Measurements from ENCODE around the gene PRTFDC1.
"Not testable (repeated sequence)": the region's sequence is repeated elsewhere in the genome, so short reads cannot be mapped to it uniquely, and the experiment has no call there.

The PRTFDC1 gene

DNA sequence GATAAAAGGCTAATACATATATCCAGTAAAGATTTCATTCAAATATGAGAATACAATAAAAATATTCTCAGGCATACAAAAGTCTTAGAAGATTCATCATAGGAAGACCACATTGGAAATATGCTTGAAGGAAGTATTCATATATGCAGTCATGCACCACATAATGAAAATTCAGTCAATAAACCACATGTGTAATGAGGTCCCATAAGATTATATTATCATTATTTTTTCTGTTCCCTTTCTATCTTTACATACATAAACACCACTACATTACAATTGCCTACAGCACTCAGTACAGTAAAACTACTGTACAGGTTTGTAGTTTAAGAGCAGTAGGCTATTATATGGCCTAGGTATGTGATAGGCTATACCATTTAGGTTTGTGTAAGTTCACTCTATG is 111.6 kb downstream of the PRTFDC1 start:
- DNase-seq, result no peak

DNA sequence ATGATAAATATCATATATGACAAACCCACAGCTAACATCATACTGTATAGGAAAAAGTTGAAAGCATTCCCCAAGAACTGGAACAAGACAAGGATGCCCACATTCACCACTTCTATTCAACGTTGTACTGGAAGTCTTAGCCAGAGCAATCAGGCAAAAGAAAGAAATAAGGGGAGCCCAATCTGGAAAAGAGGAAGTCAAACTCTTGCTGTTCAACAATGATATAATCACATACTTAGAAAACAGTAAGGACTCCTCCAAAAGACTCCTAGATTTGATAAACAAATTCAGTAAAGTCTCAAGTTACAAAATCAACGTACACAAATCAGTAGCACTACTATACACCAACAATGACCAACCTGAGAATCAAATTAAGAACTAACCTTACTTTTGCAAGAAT is 114.6 kb downstream of the PRTFDC1 start:
- DNase-seq, result not testable (repeated sequence)

DNA sequence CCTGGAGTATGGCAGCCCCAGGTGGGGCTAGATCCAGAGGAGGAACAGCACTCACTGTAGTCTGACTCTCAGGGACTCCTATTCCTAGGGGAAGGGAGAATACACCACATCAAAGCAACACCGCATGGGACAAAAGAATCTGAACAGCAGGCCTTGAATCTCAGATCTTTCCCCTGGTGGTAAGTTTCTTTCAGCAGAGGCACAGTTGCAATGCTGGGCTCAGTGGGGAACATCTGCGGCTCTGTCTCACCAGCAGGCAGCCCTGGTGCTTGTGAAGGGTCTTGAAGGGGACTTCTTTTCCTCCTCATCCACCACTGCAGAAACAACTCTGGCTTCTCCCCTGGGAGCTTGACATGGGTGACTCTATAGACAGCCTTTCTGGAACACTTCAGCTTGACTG is 117.5 kb downstream of the PRTFDC1 start:
- DNase-seq, result no peak

DNA sequence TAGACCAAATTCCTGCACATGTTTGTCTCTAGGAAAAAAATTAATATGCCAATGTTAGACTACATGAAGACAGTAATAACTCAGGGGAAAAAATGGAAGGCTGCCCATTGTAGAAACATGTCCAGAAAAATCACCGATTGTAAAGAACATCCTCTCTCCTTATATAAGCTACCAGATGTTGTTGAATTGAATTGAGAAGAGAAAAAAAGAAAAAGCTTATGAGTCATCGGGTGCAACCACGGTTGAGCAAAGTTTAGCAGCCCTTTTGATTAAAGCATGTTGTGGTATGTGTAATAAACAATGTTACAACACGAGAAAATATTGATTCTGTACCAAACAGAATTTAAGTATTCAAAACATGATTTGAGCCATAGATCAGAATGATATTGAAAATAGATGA is 126.4 kb downstream of the PRTFDC1 start:
- DNase-seq, result no peak

DNA sequence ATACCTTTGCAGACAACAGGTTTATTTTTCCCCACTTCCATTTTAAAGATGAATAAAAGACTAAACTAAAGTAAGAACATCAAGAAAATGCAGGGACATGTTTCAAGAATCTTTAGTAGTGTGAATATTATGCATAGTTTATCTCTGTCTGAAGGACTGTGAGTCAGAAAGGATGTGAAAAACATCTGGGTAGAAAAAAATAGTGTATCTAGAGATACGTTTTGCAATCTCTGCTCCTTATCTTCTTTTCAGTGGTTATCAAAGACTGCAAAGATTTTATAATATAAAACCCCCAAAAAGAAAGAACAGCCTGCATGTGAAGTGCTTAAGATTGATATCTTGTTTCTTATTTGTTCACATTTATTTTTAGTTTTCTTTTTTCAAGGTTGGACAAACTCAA is 126.9 kb downstream of the PRTFDC1 start:
- DNase-seq, result no peak

DNA sequence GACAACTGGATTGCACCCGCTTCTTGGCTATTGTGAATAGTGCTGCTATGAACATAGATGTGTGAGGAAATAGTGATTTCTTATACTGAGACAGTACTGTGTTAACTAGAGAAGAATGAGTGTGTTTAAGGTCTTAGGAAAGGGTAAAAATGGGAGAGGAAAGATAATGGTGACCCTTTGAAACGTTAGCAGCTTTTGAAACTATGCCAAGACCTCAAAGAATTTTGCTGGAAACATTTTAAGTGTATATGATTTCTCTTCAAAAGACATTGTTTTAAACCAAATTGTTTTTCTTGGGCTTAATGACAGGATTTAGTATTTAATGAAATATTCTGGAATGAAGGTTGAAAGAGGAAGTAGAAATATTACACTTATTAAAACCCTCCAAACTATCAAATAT is 127.9 kb downstream of the PRTFDC1 start:
- no peak for DNase-seq

DNA sequence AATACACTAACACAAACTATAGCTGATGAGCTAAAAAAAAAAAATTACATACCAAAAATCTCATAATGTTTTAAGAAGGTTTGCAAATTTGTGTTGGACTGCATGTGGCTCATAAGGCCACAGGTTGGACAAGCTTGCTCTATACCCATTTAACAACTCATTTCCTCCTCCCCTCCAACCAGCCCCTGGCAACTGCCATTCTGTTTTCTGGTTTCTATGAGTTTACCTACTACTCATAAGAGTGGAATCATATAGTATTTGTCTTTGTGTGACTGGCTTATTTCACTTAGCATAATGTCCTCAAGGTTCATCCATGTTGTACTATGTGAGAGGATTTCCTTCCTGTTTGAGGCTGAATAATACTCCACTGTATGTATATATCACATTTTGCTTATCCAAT is 128.3 kb downstream of the PRTFDC1 start:
- no peak for DNase-seq

DNA sequence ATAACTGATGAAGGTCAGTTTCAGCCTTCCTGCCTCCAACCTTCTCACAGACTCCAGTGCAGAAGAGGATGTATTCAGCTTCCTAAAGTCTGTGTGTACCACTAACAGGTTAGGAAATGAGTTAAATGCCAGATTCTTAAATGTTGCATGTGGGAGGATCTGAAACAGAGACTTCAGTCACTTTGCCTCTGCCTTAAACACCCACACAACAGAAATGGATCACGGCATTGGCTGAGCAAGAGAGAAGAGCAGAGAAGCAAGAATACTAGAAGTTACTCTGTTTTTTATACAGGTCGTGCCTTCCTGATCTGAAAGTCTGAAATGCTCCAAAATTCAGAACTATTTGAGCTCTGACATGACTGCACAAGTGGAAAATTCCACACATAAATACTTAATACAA is 129.8 kb downstream of the PRTFDC1 start:
- no peak for DNase-seq

DNA sequence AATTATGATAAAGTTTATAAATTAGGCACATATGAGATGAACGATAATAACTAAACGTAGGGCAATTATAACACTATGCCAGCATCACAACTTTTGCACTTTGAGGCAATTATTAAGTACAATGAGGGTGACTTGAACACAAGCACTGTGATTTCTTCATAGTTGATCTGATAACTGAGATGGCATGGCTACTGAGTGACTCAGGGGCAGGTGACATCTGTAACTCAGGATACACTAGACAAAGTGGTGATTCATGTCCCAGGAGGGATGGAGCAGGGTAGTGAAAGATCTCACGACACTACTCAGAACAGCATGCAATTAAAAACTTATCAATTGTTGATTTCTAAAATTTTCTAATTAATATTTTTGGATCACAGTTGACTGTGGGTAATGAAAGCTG is 130.4 kb downstream of the PRTFDC1 start:
- no peak for DNase-seq

DNA sequence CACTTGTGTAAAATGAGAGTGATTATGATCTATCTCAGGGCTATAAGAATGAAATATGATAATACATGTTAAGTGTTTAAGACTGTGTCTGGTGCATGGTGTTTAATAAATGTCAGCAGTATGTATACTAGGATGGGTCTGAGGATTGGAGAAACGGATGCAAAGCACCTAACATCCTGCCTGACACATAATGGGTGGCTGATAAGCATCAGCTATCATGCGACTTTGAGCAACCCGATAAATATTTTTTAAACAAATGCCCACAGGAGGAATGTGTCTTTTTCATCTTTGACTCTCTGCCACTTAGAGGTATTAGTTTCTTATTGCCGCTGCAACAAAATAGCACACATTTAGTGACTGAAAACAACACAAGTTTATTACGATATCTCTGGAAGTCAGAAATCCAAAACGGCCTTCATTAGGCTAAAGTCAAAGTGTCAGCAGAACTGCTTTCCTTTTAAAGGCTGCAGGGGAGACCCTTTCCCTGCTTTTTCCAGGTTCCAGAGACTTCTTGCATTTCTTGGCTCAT is 135.5 kb downstream of the PRTFDC1 start:
- no peak for DNase-seq

DNA sequence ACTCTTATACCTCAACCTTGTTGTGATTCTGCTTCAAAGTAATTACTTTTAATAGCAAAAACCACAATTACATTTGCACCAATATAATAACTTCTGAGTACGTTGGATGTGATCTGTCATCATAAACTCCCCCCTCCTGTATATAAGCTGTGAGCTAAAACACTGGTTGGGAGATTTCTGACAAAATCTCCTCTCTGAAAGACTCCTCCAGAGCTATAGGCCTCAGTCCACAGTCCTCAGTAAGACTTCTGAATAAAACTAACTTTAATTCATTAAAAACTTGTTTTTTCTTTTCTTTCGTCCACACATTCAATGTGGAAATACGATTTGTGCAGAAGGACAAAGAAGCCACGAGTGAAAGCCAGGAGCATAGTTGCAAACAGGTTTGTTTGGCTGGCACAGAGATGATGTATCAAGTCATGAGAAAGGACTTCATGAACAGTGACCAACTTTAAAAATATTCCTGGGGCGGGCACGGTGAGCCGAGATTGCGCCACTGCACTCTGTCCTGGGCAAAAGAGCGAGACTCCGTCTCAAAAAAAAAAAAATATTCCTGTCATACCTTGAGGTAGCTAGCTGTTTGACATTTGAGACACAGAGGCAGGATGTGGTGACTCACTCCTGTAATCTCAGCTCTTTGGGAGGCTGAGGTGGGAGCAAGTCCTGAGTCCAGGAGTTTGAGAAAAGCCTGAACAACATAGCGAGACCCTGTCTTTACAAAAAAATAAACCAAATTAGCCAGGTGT is 137.7 kb downstream of the PRTFDC1 start:
- no peak for DNase-seq

DNA sequence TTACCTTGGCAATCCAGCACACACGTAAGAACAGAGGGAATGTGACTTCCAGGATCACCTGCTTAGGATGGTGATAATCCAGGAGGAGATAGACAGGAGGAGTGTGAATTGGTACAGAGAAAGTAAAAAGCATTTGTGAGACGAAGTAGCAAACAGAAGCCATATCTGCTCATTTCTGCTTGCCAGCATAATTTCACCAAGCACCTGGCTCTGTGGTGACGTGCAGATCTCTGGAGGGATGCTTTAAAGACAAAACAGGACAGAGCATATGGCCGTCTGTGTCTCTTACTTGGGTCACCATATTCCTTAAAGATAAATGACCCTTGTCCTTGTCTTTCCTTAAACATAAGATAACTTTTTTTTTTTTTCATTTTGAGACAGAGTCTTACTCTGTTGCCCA is 138.6 kb downstream of the PRTFDC1 start:
- DNase-seq, result no peak

DNA sequence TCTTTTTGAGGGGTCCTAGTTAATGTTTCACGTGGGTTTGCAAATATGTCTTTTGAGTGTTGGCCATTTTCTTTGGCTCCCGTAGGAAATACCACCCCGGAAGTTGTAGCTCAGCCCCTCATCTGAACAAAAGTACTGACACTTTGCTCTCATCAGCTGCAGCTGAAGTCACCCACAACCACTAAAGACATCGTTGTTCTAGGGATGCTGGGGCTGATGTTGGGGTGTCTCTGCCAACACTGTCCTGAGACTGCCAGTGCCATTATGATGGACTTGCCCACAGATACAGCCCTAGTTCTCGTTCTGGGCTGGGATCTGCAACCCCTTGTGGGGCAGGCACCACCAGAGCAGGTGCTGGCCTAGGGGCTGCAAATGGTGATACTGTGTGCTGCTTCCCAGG is 146.1 kb downstream of the PRTFDC1 start:
- no peak for DNase-seq

DNA sequence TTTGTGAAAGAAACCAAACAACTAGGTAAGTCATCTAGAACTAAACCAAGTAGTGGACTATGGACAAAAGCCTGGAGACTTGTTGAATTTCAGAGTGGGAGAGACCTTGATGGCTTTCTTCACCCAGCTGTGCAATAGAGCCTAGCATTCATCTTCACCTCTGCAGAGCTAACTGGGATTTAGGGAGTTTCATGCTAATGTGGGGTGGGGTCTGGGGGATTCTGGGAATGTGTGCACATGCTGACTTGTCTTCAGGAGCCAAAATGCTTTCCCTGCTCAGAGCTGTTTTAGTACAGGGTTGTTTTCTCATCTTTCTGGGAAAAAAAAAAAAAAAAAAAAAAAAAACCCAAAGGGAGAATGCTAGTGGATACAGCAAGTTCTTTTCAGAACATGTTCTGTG is 147.4 kb downstream of the PRTFDC1 start:
- DNase-seq, result no peak

DNA sequence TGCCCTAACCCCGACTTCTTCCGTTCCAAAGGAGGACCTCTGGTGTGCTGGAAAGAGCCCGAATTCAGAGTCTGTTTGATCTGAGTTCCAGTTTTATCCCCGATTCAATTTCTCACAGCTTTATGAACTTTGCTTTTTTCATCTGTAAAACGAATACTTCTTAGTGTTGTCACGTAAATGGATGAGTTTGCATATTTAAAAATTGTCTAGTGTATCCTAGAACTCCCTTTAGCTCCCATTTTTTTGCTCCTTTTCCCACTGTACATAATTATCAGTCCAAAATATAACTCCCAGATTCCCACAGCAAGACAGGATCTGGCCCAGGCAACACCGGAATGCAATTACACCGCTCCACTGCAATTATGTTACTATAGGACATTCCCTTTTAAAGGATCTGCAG is 148.0 kb downstream of the PRTFDC1 start:
- DNase-seq, result no peak

DNA sequence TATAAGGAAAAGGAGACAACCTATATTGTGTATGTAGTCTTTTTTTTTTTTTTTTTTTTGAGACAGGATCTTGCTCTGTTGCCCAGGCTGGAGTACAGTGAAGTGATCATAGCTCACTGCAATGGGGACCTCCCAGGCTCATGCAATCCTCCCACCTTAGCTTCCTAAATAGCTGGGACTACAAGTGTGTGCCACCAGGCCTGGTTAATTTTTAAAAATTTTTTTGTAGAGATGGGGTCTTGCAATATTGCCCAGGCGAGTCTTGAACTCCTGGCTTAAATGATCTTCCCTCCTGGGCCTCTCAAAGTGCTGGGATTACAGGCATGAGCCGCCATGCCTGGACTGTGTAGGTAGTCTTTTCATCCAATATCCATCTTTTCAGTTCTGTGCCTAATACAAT is 150.0 kb downstream of the PRTFDC1 start:
- DNase-seq, result no peak

DNA sequence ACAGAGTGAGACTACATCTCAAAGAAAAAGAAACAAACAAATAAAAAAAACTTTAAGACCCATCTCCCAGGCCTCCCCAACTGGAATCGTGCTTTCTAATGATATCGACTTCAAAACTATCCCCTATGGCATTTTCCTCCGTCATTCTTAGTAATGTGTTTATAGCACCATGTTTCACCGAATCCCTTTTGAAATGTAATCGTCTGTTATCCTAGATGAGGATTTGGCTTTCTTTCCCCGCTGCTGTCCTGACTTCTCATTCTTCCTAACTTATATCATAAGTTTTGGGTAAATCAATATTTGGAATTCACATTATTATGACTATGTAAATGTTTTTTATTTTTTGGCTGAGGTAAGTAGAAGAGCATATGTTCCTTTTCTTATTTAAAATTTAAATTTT is 151.5 kb downstream of the PRTFDC1 start:
- no peak for DNase-seq

All from CD4-positive, alpha-beta T cell treated with Interferon gamma for 1 hour (primary cell).